Measurements from ENCODE around the gene PPP3CA.
"Not testable (repeated sequence)": the region's sequence is repeated elsewhere in the genome, so short reads cannot be mapped to it uniquely, and the experiment has no call there.

PPP3CA gene

GRCh38 chr4:101238706-101239105 is 108.6 kb downstream of the PPP3CA start:
- Histone ChIP-seq H3K9me2 (replicated peaks; ENCODE audit: insufficient read depth, low read length) (no peaks in the 10 kb centered on the region), H4K20me1 (ENCODE audit: insufficient read depth, low read length) (no peaks in the 10 kb centered on the region), H3K9me3 (replicated peaks; ENCODE audit: insufficient read depth, low read length) (no peaks in the 10 kb centered on the region), H3K27ac (ENCODE audit: low read length) (no peak overlapping the region), H3K36me3 (replicated peaks; ENCODE audit: insufficient read depth, low read length) (no peaks in the 10 kb centered on the region), H3K4me3 (ENCODE audit: low read length) (no peak overlapping the region), H3K4me2 (ENCODE audit: low read depth, low read length) (no peak overlapping the region), H3K79me2 (ENCODE audit: low read length) (peaks cover 44% of the 10 kb centered on the region), H3K4me1 (ENCODE audit: low read length) (no peaks in the 10 kb centered on the region), H3F3A (ENCODE audit: insufficient read depth, low read length) (no peaks in the 10 kb centered on the region), H2AFZ (ENCODE audit: low read length) (no peak overlapping the region), H3K9ac (ENCODE audit: low read length) (no peak overlapping the region), H3K27me3 (replicated peaks; ENCODE audit: insufficient read depth, low read length) (no peaks in the 10 kb centered on the region)
- DNase-seq, result no peak
- TF ChIP-seq EZH2 (optimal IDR thresholded peaks at IDR 0.05; ENCODE audit: low read depth, low read length) (no peak), EZH2phosphoT487 (IDR thresholded peaks at IDR 0.05; ENCODE audit: low read length) (no peak)
- TF ChIP-seq, protein P1, sequence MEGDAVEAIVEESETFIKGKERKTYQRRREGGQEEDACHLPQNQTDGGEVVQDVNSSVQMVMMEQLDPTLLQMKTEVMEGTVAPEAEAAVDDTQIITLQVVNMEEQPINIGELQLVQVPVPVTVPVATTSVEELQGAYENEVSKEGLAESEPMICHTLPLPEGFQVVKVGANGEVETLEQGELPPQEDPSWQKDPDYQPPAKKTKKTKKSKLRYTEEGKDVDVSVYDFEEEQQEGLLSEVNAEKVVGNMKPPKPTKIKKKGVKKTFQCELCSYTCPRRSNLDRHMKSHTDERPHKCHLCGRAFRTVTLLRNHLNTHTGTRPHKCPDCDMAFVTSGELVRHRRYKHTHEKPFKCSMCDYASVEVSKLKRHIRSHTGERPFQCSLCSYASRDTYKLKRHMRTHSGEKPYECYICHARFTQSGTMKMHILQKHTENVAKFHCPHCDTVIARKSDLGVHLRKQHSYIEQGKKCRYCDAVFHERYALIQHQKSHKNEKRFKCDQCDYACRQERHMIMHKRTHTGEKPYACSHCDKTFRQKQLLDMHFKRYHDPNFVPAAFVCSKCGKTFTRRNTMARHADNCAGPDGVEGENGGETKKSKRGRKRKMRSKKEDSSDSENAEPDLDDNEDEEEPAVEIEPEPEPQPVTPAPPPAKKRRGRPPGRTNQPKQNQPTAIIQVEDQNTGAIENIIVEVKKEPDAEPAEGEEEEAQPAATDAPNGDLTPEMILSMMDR (IDR thresholded peaks at IDR 0.05; ENCODE audit: low read length), result no peak

- Histone ChIP-seq H3F3A (ENCODE audit: insufficient read depth, low read length) (0 out of 2 replicates have a peak, but pooled peaks cover 3% of the 10 kb centered on the region), H3K9me3 (replicated peaks; ENCODE audit: insufficient read depth, low read length) (no peaks in the 10 kb centered on the region), H3K4me2 (ENCODE audit: low read depth, low read length) (no peak overlapping the region), H3K9ac (ENCODE audit: low read length) (no peak overlapping the region), H3K36me3 (replicated peaks; ENCODE audit: insufficient read depth, low read length) (no peaks in the 10 kb centered on the region), H3K4me1 (ENCODE audit: low read length) (peaks cover 6% of the 10 kb centered on the region), H3K4me3 (ENCODE audit: low read length) (no peak overlapping the region), H3K79me2 (ENCODE audit: low read length) (peaks cover 41% of the 10 kb centered on the region), H4K20me1 (ENCODE audit: insufficient read depth, low read length) (no peaks in the 10 kb centered on the region), H3K27ac (ENCODE audit: low read length) (no peak overlapping the region), H2AFZ (ENCODE audit: low read length) (no peak overlapping the region), H3K27me3 (replicated peaks; ENCODE audit: insufficient read depth, low read length) (no peaks in the 10 kb centered on the region), H3K9me2 (replicated peaks; ENCODE audit: insufficient read depth, low read length) (no peaks in the 10 kb centered on the region)
- no peak for DNase-seq
- TF ChIP-seq EZH2 (optimal IDR thresholded peaks at IDR 0.05; ENCODE audit: low read depth, low read length) (no peak), EZH2phosphoT487 (IDR thresholded peaks at IDR 0.05; ENCODE audit: low read length) (no peak)
- TF ChIP-seq, protein P1 (IDR thresholded peaks at IDR 0.05; ENCODE audit: low read length), result no peak
Measured at GRCh38 chr4:101237773-101238172, 109.6 kb downstream of the PPP3CA start.

- Histone ChIP-seq H3F3A (ENCODE audit: insufficient read depth, low read length) (0 out of 2 replicates have a peak, but pooled peaks cover 3% of the 10 kb centered on the region), H3K4me2 (ENCODE audit: low read depth, low read length) (no peak overlapping the region), H3K4me3 (ENCODE audit: low read length) (no peak overlapping the region), H3K27ac (ENCODE audit: low read length) (no peak overlapping the region), H3K9me3 (replicated peaks; ENCODE audit: insufficient read depth, low read length) (no peaks in the 10 kb centered on the region), H3K27me3 (replicated peaks; ENCODE audit: insufficient read depth, low read length) (no peaks in the 10 kb centered on the region), H3K79me2 (ENCODE audit: low read length) (peaks cover 51% of the 10 kb centered on the region), H3K36me3 (replicated peaks; ENCODE audit: insufficient read depth, low read length) (no peaks in the 10 kb centered on the region), H3K9ac (ENCODE audit: low read length) (no peak overlapping the region), H2AFZ (ENCODE audit: low read length) (no peak overlapping the region), H3K9me2 (replicated peaks; ENCODE audit: insufficient read depth, low read length) (no peaks in the 10 kb centered on the region), H3K4me1 (ENCODE audit: low read length) (peaks cover 20% of the 10 kb centered on the region), H4K20me1 (ENCODE audit: insufficient read depth, low read length) (no peaks in the 10 kb centered on the region)
- no peak for DNase-seq
- TF ChIP-seq EZH2 (optimal IDR thresholded peaks at IDR 0.05; ENCODE audit: low read depth, low read length), result no peak
Measured at GRCh38 chr4:101236097-101236496, 111.2 kb downstream of the PPP3CA start.

GRCh38 chr4:101234141-101234540 is 113.2 kb downstream of the PPP3CA start:
- H2AFZ ChIP-seq (ENCODE audit: low read length); H3K9me3 ChIP-seq (replicated peaks; ENCODE audit: insufficient read depth, low read length); H4K20me1 ChIP-seq (ENCODE audit: insufficient read depth, low read length); H3K36me3 ChIP-seq (replicated peaks; ENCODE audit: insufficient read depth, low read length); DNase-seq; H3K9ac ChIP-seq (ENCODE audit: low read length); H3K27ac ChIP-seq (ENCODE audit: low read length); H3K27me3 ChIP-seq (replicated peaks; ENCODE audit: insufficient read depth, low read length); H3F3A ChIP-seq (ENCODE audit: insufficient read depth, low read length); H3K4me2 ChIP-seq (ENCODE audit: low read depth, low read length); H3K9me2 ChIP-seq (replicated peaks; ENCODE audit: insufficient read depth, low read length); H3K4me3 ChIP-seq (ENCODE audit: low read length): not testable (repeated sequence)
- peaks cover 20% of the 10 kb centered on the region for H3K4me1 ChIP-seq (ENCODE audit: low read length)
- H3K79me2 ChIP-seq (ENCODE audit: low read length), result peaks cover 49% of the 10 kb centered on the region

Data from MM.1S (cell line).